AG04449 (cell line): ENCODE data around the gene PAK2.
"Not testable (repeated sequence)": the region's sequence is repeated elsewhere in the genome, so short reads cannot be mapped to it uniquely, and the experiment has no call there.

Experiments used
- CTCF ChIA-PET: fragments of 350-600 bp; formaldehyde crosslinking; extraction: SDS; loops from one replicate; lab custom pipeline; 2021; ENCODE audit warnings: antibody characterized with exemption; lab: Yijun Ruan, JAX
- POLR2A ChIA-PET: fragments of 400-600, 350-600 bp; formaldehyde crosslinking; extraction: SDS; loops from one replicate; lab custom pipeline; 2020; ENCODE audit warnings: antibody characterized with exemption, inconsistent platforms; lab: Yijun Ruan, JAX
- DNase-seq: peaks from one replicate; pipeline ENCODE4 v3.0.0-alpha.2; 2010; ENCODE audit warnings: low read depth, low spot score
- H3K4me3 ChIP-seq: 2 replicates; pipeline ENCODE4 v1.5.1; 2011; ENCODE audit warnings: low read depth, mild to moderate bottlenecking, control low read depth, low read length
- TF ChIP-seq, protein P1 (sequence below): IDR thresholded peaks from one replicate; pipeline ENCODE4 v1.5.1; 2011; ENCODE audit warnings: mild to moderate bottlenecking, moderate library complexity, low read length, control low read depth, inconsistent platforms; ENCODE audit not compliant: insufficient read depth; ENCODE audit errors: missing control alignments

PAK2 gene

DNA sequence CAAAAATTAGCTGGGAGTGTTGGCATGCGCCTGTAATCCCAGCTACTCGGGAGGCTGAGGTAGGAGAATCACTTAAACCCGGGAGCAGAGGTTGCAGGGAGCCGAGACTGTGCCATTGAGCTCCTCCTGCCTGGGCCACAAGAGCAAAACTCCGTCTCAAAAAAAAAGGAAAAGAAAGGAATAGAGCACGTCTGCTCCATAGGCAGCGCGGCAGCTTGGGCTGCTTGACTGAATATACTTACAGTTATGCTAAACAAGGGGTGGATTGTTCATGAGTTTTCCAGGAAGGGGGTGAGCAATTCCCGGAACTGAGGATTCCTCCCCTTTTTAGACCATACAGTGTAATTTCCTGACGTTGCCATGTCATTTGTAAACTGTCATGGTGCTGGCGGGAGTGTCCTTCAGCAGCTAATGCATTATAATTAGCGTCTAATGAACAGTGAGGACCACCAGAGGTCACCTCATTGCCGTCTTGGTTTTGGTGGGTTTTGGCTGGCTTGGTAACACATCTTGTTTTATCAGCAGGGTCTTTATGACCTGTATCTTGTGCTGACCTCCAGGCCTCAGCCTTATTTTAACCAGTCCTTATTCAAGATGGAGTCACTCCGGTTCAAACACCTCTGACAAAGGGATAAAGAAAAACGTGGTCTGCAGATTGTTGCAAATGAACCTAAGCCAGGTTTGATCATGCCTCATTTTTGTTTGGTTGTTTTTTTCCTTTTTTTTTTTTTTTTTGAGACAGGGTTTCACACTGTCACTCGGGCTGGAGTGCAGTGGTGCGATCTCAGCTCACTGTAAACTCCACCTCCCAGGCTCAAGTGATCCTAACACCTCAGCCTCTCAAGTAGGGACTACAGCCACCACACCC, 103.1 kb downstream of the PAK2 start:
- TF ChIP-seq, protein P1, sequence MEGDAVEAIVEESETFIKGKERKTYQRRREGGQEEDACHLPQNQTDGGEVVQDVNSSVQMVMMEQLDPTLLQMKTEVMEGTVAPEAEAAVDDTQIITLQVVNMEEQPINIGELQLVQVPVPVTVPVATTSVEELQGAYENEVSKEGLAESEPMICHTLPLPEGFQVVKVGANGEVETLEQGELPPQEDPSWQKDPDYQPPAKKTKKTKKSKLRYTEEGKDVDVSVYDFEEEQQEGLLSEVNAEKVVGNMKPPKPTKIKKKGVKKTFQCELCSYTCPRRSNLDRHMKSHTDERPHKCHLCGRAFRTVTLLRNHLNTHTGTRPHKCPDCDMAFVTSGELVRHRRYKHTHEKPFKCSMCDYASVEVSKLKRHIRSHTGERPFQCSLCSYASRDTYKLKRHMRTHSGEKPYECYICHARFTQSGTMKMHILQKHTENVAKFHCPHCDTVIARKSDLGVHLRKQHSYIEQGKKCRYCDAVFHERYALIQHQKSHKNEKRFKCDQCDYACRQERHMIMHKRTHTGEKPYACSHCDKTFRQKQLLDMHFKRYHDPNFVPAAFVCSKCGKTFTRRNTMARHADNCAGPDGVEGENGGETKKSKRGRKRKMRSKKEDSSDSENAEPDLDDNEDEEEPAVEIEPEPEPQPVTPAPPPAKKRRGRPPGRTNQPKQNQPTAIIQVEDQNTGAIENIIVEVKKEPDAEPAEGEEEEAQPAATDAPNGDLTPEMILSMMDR = no peak
- no peak for DNase-seq
- POLR2A ChIA-PET = no interaction called here
- no peak overlapping the region for H3K4me3 ChIP-seq
- CTCF ChIA-PET = interaction anchor here (1.2 kb wide), 1 partner anchor 127 kb away, joined by 3 read pairs; no protein-coding TSS in a partner anchor

DNA sequence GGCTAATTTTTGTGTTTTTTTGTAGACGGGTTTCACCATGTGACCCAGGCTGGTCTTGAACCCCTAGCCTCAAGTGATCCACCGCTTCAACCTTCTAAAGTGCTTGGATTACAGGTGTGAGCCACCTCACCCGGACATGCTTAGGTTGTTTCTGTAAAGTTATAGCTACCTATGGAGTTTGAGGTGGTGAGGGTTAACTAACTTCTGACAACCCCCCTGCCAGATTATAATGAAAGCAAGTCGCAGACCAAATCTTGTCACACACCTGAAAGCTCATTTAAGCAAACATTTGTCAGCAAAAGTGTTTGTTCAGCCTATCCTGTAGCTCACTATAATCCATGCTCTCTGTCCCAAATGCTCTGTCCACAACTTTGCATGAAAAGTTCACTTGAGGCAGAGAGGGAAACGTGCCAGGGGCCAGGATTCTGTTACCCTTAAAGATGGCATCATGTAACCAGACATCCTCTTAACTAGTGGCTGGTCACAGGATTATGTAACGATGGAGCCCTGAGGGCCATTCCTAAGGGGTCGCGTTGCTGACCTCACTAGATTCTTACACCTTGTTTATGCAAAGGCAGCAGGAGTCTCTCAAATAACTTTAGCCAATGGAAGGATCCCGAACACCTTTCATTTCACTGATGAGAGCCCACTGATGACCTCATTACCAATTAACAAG, 103.9 kb downstream of the PAK2 start:
- DNase-seq = no peak
- TF ChIP-seq, protein P1 = no peak
- POLR2A ChIA-PET = no interaction called here
- CTCF ChIA-PET = interaction anchor here (1.2 kb wide), 1 partner anchor 126 kb away, joined by 3 read pairs; no protein-coding TSS in a partner anchor
- no peak overlapping the region for H3K4me3 ChIP-seq

DNA sequence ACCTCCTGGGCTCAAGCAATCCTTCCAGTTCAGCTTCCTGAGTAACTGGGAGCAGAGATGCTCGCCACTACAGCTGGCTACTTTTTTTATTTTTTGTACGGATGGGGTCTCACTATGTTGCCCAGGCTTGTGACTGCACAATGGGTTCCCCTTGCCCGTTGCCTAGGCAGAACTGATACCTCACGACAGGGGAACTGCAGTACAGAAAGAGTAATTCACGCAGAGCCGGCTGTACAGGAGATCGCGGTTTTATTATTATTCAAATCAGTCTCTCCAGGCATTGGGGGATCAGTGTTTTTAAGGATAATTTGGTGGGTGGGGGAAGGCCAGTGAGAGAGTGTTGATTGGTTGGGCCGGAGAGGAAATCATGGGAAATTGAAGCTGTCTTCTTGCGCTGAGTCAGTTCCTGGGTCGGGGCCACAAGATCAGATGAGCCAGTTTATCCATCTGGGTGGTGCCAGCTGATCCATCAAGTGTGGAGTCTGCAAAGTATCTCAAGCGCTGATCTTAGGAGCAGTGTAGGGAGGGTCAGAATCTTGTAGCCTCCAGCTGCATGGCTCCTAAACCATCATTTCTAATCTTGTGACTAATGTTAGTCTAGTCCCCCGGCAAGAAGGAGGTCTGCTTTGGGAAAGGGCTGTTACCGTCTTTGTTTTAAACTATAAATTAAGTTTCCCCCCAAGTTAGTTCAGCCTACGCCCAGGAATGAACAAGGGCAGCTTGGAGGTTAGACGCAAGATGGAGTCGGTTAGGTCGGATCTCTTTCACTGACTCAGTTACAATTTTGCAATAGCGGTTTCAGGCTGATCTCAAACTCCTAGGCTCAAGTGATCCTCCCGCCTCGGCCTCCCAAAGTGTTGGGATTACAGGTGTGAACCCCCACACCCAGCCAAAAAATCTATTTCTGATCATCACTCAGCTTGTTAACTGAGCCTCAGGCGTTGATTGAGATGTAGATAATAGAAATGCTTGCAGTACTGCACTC, 104.9 kb downstream of the PAK2 start:
- POLR2A ChIA-PET = interaction anchor here (0.7 kb wide), 1 partner anchor 54 kb away, joined by 4 read pairs; no protein-coding TSS in a partner anchor
- CTCF ChIA-PET = interaction anchor here (1.2 kb wide), 1 partner anchor 125 kb away, joined by 3 read pairs; no protein-coding TSS in a partner anchor
- not testable (repeated sequence) for H3K4me3 ChIP-seq, DNase-seq

DNA sequence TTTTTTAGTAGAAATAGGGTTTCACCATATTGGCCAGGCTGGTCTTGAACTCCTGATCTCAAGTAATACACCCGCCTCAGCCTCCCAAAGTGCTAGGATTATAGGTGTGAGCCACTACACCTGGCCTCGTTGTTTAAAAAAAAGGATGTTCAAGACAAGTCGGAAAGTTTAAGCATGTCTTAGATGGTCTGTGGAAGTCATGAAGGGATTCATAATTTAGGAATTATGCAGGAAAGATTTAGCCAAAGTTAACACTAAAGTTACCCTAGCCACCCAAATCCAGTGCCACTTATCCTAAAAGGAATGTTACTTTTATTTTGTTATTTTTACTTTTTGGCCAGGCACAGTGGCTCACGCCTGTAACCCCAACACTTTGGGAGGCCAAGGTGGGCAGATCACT, 108.7 kb downstream of the PAK2 start:
- H3K4me3 ChIP-seq, POLR2A ChIA-PET, CTCF ChIA-PET, DNase-seq: not testable (repeated sequence)

DNA sequence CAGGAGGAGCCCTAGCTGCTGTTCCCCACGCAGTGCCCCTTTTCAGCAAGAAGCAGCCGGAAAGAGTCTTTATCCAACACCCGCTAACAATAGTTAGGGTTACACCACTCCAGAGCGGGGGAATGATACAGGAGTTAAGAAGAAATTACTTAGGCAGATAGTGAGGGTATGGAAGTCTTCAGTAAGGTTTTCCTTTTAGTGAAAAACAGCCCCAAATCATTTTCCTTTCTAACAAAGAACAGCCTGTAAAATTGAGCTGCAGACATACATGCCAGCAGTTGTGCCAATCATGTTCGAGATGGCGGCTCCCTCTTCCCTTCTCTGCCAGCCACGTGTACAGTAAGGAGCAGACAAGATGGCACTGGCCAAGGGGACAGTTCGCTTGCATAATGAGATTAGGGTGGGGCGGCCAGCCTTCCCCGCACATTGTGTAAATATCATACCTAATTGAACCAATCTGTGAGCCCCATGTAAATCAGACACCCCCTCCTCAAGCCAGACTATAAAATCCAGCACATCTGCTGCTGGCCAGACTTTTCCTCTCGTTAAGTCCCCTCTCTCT, 109.6 kb downstream of the PAK2 start:
- no peak overlapping the region for H3K4me3 ChIP-seq
- ChIA-PET POLR2A (no interaction called here), CTCF (interaction anchor here (1.7 kb wide), 1 partner anchor 12 kb away, joined by 5 read pairs; no protein-coding TSS in a partner anchor)
- TF ChIP-seq, protein P1 = no peak
- no peak for DNase-seq

DNA sequence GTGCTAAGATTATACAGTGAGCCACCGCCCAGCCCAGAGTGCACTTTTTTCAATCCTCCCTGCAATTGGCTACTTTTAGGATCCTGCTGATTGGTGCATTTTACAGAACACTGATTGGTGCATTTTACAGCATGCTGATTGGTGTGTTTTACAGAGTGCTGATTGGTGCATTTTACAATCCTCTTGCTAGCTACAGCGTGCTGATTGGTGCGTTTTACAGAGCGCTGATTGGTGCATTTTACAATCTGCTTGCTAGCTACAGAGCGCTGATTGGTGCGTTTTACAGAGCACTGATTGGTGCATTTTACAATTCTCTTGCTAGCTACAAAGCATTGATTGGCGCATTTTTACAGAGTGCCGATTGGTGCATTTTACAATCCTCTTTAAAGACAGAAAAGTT, 123.3 kb downstream of the PAK2 start:
- POLR2A ChIA-PET, H3K4me3 ChIP-seq, CTCF ChIA-PET, DNase-seq: not testable (repeated sequence)

DNA sequence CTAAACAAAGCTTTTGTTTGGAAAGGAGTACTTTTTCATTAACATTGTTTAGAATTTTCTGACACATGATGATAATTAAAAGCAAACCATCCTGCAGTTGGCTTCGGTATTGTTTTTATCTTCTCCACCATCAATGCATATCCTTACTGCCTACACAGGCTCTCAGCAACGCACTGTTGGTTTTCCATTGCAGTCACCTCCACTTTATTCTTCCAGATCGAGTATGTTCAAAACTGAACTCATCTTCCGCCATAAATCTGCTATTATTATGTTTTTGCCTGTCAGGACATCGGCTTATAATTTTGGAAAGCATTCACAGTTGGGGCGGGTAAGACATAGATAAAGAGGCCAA, 127.5 kb downstream of the PAK2 start:
- peak overlapping the region; percentile 64 for H3K4me3 ChIP-seq
- POLR2A ChIA-PET = interaction anchor here (0.9 to 1.6 kb wide), 4 partner anchors 9 to 155 kb away, joined by 3 to 10 read pairs (median 6); partner anchors contain the start of genes CEP19, NCBP2 and PIGX
- TF ChIP-seq, protein P1 = no peak
- CTCF ChIA-PET = interaction anchor here (0.6 to 2.1 kb wide), 4 partner anchors 11 to 75 kb away, joined by 3 to 6 read pairs (median 3); partner anchors contain the start of gene NCBP2
- no peak for DNase-seq
